SIG-M5 (cell line): ENCODE data around the gene IL10.
"Not testable (repeated sequence)": the region's sequence is repeated elsewhere in the genome, so short reads cannot be mapped to it uniquely, and the experiment has no call there.

Experiments
- DNase-seq: peaks from one replicate; lab custom pipeline; 2025; lab: John Stamatoyannopoulos, UW

The IL10 gene

DNA sequence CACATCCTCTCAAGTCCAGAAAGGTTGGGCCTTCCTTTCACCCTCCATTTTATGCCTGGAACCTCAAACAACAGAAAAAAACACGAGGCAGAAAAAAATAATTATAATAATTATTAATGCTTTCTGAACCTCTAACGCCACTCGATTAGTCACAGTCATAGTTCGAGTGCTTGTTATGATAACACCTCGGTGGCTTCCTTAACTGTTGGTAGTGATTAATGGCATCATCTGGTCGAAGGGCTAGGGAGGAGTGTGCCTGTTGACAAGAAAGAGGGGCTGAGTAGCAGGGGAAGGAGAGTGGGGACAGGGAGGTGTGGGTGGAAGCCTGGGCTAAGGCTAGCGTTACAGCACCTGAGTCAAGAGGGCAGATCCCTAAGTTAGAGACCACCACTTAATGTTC, 21.3 kb upstream of the IL10 start:
- DNase-seq, result no peak

DNA sequence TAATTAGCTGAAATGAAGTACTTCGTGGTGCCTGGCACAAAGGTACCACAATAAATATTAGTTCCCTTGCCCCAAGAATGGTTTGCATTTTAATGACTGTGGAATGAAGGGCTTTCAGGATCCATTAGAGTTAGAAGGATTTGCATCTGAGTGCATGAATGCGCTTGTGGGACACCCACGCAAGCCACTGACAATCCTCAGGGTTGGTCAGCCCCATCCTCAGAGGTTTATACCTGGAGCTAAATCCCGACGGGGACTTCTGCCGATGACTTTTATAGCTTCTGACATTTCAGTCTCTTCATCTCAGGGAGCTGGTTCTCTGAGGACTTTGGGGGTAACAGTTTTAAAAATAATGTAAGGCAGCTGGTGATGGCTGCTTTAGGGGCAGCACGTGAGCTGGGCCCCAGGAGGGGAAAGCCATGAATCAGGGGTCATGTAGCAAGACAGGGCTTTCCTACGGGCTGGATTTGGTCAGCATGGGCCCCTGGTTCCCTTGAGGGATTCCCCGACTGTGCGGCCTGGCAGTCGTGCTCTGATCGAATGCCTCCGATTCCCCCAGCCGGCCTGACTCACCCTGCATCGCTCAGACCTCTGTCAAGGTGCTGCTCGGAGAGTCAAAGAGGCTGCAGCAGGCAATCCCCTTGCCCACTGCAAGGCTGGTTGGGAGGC, 20.8 kb upstream of the IL10 start:
- DNase-seq, result no peak

DNA sequence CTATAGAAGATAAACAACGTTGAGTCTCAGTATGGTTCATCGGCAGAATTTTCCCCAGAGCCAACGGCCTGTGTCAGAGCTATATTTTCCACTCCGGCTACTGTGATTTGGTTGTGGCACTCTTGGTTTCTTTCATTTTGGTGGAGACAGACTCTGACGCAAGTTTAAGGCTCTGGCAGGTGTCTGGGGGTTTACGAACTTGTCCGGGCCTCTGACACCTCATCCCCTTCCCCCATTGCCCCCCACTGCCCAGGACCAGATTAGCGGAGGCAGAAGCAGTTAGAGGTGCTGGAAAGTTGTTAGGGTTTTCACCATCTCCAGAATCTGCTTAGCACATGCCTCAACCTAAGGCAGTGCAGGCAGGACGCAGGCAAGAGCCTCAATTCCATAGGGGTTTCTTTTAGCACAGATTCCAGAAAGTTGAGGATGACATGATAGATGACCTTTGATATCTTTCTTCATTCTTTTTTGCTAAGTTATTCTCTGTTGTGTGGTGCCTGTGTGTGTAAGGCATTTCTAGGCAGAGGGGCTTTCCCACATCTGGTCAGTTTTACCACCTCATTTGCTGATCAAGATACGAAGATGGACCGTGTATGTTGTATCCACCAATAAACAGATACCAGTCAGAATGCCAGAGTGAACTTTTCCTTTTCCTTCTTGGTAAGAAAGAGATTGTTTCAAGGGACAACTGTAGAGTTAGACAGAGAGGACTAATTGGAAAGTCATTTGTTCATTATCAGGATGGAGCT, 18.4 kb upstream of the IL10 start:
- DNase-seq, result no peak

DNA sequence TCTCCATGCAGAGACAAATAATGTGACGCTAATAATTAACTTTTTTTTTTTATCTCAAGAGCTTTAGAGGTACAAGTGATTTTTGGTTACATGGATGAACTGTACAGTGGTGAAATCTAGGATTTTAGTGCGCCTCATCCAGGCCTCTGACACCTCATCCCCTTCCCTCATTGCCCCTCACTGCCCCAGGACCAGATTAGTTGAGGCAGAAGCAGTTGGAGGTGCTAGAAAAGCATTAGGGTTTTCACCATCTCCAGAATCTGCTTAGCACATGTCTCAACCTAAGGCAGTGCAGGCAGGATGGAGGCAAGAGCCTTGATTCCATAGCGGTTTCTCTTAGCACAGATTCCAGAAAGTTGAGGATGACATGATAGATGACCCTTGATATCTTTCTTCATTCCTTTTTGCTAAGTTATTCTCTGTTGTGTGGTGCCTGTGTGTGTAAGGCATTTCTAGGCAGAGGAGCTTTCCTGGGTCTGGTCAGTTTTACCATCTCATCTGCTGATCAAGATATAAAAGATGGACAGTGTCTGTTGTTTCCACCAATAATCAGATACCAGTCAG, 16.3 kb upstream of the IL10 start:
- no peak for DNase-seq

DNA sequence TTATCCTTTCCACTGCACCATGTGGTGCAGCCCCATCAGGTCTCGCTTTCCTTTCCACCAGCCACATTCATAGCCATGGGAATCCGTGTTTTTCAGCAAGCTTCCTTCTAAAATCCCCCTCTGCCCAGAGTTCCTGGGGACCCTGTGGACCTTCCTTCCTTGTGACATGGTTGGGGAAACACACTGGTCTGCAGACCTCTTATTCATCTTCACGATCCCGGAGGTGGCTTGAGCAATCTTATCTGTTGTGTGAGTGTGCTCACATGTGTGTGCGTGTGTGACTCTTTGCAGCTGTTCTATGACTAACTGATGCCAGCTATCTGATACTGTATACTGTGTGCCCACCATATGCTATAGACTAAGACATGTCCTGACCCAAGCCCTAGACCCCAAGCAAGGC, 15.6 kb upstream of the IL10 start:
- no peak for DNase-seq

DNA sequence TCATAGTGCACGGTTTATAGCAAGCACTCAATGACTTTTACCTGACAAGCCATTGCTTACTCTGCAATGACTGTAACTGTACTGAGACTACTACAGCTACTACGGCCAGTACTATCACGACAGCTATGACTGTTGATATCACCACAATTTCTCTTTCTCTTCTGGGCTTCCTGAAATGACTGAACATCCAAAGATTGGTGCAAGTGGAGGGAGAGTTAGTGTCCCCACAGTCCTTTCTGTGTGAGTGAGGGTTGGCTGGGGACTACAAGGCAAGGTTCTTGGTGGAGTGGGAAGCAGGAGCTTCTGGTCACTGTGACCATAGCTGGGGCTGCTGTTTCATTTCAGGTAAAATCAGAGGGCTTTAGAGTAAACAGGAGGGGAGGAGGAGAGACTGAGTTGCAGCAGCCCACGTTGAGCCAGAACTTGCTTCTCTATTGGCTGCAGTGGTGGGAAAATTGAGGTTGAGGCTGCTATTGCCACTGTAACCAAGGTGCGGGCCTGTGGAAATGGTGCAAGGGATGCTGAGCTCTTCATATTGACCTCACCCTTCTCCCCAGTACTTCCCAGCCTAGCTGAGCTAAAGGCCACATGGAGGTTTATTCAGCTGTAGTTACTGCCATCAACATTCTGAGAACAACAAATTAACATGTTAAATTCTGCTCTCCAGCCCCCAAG, 14.1 kb upstream of the IL10 start:
- DNase-seq, result no peak

DNA sequence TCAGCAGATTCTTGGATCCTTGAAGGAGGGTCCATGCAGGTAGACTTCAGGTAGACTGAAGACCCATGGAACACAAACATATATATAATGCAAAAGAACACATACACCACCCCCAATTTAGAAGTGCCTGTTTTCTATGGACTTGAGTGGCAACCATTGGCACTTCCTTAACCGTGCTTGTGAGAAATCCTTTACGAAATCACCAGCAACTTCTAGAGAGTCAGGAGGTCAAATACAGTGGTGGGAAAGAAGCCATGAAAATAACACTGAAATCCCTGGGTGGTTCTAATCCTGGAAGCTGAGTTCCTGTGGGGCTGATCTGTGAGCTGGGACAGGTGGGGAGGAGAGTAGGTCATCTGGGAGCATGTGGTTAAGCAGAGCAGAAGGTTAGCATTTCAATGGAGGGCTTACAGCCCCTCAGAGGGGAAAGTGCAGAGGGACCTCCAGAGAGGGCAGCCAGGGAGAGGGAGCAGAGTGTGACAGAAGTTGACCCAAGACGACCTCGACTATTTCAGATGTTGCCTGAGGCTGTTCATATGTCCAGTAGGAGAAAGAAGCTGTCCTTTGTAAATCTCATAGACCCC, 13.0 kb upstream of the IL10 start:
- DNase-seq, result no peak

DNA sequence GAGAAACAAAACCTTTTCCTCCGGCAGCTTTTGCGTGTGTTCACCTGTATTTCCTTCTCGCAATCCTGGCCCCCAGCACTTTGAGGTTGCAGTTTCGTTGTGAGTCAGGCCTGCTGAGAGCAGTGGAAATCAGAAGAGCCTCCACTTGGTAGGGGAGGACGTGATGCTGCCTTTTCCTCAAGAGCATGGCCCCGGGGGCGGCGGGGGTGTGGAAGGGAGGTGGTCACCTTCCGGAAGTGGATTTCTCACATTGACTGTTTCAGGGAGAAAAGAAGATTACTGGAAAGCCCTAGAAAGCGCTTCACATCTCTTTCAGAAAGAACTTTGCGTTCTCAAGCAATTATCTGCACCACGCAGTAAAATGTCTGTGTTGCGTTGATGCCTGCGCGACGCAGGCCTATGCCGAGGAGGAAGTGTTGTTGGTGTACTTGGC, 12.2 kb upstream of the IL10 start:
- DNase-seq, result no peak

DNA sequence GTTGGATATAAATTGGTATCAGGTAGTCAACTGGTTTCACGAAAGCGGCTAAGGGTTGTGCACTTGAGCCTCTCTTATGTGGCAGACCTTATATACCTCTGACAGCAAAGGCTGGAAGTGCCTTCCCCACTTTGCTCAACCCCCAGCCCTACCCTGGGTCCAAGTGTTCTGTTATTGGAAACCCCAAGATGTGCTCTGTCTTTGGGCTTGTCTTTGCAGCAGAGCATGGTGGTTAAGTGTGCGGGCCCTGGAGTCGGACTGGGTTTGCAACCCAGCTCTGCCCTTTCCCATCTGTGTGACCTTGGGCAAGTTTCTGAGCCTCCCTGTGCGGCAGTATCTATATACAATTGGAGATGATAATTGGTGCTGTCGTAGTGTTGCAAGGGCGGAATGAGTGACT, 11.2 kb upstream of the IL10 start:
- DNase-seq, result no peak

DNA sequence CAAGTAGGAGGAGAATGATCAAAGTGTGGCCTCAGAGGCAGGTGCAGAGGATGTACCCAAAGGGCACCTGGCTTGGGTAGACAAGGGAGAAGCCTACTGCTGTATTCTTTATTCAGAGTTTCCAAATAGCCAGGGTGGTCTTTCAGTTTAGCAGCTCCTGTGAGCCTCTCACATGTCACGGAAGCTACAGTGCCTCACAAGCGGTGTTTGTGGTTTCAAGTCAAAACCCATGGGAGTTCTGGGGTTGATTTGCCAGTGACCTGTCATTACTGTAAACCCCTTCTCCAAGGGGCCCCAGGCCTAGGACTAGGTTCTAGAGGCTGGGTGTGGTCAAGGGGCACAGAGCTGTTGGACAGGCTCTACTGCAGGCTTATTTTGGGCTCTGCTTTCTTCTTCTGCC, 10.2 kb upstream of the IL10 start:
- DNase-seq, result no peak

DNA sequence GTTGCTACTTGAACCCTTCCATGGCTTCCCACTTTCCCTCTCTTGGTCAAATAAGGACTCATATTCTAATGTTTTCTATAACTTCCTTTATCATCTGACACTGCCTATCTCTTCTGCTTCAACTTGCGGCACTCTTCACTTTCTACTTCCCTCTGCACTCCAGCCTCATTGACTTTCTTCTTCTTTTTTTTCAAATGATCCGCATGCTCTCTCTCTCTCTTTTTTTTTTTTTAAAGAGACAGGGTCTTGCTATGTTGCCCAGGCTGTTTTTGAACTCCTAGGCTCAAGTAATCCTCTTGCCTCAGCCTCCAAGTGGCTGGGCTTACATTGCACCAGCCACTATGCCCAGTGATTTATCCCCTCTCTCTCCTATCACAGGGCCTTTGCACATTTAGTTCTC, 7.3 kb upstream of the IL10 start:
- DNase-seq, result no peak

DNA sequence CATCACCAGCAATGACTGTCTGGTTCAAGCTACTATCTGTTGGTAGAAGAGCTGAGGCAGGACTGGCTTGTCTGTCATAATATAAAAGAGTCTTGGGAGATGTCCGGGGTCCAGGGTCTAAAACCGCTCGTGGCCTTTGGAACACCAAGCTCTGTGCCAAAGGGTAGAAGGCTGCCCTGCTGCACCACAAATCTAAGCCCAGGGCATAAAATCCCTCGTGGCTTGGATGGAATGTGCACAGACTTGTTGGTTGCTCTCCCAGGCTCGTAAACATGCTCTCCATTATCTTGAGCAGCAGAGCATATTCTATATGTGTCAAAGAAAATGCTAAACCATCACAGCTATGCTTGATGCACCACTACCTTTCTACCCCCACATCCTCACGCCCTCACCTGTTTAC, 6.6 kb upstream of the IL10 start:
- not testable (repeated sequence) for DNase-seq

DNA sequence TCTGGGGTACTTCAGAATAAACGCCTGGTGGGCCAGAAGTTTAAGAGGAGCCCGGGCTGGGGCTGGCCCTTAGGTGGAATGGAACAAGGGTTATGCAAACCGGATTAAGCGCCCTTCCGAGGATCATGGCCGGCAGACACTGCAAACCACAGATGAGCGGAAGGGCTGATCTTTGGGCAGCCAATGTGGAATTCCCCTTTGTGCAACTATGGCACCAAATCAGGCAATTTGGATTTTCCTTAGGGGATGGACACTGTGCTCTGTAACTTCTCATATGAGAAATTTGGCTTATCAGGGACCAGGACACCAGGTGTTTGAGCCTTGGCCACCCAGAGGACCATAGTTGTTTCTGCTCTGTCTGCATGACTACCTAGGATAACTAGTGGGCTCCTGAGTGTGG, 5.7 kb upstream of the IL10 start:
- no peak for DNase-seq

DNA sequence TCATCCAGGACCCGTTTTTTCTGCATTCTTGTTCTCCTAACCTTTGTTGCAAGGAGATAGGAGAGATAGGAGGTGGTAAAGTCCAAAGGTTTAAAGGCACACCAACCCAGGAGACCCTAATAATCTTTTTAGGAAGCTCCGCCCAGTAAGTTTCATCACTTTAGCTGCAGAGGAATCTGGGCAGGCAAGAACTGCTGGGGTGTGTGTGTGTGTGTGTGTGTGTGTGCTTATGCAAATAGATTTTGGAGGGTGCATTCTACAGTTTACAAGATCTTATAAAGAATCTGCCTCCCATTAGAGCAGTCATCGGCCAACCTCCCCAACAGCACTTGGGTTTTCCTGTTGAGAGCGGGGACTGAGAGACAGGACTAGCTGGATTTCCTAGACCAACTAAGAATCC, 3.9 kb upstream of the IL10 start:
- DNase-seq, result no peak

DNA sequence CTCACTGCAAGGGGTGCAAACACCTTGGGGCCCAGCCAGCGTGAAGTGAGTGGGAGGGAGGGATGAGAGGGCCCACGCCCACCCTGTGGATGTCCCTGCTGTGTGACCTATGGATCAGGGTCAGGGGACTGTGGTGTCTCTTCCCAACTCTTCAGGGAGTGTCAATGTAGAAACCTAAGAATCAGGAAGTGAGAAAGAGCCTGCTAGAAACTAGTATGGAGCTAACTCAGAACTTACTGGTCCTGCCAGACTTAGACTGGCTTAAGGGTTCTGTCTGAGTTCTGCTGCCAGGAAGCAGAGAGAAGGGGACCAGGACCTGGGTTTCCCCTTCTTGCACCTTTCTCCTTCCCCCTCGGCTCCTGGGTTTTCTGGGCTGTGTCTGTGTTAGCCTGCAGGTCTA, 1.8 kb upstream of the IL10 start:
- no peak for DNase-seq

DNA sequence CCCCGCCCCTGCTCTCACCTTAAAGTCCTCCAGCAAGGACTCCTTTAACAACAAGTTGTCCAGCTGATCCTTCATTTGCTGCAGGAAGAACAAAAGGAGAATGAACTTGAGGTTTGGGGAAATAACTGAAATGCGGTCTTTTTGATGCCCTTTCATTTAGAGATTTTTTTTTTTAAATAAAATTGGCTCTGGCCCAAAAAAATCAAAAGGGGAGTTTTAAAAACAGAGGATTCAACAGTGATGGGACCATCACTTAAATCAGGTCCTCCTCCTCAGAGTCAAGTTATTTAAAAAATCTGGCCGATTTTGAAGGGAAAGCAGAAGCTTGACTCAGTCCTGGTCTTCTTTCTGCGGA, 979 bp downstream of the IL10 start:
- no peak for DNase-seq

DNA sequence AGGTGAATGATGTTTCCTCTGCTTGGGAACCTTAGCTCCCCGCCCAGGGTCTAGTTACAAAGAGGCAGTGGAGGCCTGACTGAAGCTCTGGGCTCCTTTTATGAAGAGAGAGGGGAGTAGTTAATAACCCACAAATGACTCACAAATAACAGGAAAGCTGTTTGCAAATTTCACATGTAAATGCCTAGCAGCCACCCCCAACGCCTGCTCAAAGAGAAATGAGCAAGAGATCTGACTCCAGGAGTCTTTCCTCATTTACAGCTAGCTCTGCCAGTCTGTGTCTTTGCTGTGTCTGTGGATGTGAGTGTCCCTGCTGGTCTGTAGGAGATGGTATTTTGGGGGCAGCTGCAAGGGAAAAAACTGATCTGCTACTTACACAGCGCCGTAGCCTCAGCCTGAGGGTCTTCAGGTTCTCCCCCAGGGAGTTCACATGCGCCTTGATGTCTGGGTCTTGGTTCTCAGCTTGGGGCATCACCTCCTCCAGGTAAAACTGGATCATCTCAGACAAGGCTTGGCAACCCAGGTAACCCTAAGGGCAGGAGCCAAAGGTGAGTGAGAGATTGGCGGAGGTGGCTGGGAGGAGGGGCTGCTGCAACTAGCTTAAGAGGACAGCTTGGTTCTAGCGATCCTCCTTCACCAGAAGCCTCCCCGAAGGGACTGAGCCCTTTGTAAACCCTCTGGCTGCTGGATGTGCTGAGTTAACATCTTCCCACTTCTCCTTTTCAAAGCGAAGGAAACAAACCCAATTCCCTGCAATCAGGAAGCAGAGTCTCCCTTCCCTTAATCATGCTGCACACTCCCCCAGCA, 1.6 kb downstream of the IL10 start, which contains the start of gene IL19:
TSS of gene IL19 (plus strand) at position 243 of the 807 bp plus-strand sequence. CDS start 65,890 bp downstream, outside the sequence.
- DNase-seq, result peak; percentile 30

DNA sequence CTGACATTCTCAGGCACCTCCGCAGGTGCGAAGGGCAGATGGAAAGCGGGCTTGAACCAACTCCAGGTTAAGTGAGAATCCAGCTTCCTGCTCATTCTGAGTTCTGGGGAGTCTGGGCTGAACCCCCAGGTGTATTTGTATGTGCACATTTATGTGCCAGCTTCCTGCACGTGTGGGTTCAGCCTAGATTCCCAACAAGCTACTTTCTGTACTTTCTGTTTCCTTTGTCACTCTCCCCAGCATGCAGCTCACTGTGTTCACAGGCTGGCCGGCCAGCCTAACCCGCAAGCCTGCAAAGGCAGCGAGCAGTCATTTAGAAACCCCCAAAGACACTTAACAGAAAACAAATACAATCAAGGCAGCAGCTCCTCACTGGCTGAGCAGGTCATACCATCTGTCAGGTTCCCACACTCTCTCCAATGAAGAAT, 3.0 kb downstream of the IL10 start:
- DNase-seq, result no peak

DNA sequence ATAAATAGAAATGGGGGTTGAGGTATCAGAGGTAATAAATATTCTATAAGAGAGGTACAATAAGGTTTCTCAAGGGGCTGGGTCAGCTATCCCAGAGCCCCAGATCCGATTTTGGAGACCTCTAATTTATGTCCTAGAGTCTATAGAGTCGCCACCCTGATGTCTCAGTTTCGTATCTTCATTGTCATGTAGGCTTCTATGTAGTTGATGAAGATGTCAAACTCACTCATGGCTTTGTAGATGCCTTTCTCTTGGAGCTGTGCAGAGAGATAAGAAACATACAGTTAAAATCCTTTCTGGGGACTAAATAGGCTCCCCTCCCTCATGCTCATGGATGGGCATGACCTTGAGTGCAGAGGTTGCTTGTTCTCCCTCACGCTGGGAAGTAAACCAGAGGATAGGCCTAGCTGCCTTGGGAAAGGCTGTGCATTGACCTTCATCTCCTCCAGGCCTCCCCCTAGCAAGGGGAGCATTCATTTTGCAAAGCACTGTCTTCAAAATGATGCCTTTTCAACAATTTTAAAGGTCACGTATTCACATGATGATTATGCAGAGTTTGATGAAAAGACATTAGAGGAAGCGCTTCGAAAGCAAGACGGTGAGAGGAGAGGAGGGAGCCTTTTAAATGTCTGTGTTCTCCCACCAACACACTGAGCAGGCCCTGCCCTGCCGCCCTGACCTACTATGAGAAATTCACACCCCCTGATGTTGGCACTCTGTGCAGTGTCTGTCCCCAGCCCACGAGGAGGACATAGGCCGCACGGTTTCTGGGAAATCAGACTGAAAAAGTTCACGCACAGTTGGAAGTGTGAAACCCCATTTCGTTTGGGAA, 3.6 kb downstream of the IL10 start:
- DNase-seq, result no peak

DNA sequence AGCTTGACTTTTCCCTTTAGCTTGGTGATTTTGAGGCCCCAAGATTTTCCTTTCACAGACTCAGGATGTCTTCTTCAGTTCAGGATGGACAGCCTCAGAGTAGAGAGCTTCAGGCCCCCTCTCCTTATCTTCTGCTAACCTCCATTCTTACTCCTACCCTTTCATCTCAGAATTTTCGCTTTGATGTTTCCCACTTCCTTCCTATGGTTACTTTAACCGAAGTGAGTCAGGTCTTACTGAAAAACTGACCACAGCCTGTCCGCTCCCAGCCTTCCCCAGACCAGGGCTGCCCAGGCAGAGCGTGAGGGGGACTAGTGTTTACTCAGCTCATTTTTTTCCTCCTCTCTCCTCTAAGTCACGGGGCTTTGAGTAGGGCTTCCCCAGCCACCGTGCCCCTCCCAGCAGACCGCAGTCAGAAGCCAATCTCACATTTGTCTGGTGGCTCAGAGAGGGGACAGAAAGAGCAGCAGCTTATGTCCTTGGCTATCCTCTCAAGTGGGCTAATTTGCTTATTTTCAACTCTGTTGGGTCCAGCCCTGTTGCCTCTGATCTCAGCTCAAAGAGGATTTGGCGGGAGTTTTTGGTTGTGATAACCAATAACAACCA, 5.9 kb downstream of the IL10 start:
- no peak for DNase-seq
